ENCODE measurements around the gene VPS13A.
"Not testable (repeated sequence)": the region's sequence is repeated elsewhere in the genome, so short reads cannot be mapped to it uniquely, and the experiment has no call there.

Gene VPS13A

DNA sequence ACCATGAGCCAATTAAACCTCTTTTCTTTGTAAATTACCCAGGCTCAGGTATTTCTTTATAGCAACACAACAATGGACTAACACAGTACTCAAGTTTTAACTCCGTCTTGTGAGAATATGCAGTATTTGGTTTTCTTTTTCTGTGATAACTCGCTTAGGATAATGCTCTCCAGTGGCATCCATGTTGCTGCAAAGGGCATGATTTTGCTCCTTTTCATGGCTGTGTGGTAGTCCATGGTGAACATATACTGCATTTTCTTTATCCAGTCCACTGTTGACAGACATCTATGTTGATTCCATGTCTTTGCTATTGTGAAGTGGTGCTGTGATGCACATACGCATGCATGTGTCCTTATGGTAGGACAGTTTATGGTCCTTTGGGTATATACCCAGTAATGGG, 10.9 kb downstream of the VPS13A start:
- no peak for FAIRE-seq

DNA sequence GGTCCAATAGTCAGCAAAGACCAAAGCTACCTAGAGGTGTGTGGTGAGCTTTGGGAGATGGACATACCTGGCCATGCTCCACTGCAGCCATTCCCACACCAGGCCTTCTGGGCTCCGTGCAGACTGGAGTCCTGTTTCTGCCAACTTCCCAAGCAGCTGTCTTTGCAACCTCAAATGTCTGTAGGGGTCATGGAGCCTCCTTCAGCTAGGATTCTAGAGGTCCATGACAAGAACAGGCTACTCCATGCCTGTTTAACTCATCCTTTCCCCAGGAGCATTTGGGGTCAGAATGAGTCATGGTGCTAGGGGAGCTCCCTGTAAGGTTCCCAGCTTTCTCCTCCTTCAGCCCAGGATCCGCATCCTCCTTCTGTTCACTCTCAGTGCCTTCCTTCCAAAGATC, 17.1 kb downstream of the VPS13A start:
- no peak for FAIRE-seq

DNA sequence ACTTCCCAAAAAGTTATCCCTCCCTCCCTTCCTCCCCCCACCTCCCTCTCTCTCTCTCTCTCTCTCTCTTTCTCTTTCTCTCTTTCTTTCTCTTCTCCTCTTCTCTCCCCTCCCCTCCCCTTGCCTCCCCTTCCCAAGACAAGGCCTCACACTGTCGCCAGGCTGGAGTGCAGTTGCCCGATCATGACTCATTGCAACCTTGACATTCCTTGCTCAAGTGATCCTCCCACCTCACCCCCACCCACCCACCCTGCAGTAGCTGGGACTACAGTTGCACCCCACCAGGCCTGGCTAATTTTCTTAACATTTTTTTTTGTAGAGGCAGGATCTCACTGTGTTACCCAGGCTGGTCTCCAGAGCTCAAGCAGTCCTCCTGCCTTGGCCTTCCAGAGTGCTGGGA, 32.8 kb downstream of the VPS13A start:
- FAIRE-seq, result no peak

DNA sequence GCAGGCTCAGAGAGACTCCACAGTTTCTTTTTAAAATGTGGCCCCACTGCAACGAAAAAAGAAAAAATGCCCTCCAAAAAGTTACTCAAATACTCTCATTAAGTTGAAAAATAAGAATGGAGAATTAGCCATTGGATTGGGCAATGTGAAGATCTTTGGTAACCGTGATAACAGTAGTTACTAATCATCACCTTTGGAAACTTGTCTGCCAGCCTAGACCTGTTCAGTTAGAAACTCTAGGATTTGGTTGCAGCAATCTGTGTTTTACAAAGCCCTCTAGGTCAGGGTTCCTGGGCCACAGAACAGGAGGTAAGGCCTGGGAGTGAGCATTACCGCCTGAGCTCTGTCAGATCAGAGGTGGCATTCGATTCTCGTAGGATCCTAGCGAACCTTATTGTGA, 34.2 kb downstream of the VPS13A start:
- FAIRE-seq, result no peak

DNA sequence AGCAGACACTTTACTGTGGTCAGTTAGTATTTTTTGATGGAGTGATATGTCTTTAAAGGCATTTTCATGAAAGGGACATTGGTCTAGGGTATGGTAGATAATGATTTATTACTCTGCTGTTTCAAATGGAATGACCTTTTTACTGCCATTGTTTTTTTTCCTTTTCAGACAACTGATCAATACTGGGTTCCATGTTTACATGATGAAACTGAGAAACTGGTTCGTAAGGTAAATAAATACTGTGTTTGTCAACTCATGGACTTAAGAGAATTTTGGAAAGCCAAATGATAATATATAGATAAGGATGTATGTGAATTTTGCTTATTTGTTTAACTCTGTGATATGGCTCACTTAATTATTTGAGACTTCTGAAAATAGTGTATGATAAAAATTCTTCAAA, 35.5 kb downstream of the VPS13A start:
- no peak for FAIRE-seq

DNA sequence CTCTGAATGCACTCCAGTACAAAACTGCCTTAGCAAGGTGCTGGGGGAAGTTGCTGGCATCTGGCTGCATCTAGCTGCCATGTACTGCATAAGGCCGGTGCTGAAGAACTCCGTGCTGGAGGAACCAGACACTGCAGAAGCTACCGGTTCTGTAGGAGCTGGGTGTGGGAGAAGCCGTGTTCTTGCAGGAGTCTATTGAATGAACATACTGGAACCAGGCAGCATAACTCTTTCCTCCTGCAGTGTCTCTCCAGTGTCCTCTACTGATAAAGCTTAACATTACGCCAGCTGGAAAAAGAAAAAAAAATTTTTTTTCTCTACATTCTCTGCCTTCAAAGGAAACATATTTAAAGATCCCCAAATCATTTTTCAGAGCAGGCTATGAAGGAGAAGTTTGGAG, 38.5 kb downstream of the VPS13A start:
- no peak for FAIRE-seq

DNA sequence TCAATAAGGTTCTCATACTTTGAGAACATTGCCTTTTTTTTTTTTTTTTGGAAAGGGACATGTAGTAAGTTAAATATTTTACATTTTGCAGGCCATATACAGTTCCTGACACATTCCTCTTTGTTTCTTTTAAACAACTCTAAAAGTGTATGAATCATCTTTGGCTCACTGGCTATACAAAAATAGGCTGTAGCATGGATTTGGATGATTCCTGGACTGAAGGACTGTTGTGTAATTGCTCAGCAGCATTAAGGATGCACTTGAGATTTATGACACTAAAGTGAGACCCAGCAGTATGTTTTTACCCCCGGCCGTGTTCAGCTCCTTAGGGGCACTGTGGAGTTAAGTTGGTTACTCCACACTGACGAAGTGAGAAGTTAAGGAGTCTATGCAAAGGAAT, 41.3 kb downstream of the VPS13A start:
- no peak for FAIRE-seq

DNA sequence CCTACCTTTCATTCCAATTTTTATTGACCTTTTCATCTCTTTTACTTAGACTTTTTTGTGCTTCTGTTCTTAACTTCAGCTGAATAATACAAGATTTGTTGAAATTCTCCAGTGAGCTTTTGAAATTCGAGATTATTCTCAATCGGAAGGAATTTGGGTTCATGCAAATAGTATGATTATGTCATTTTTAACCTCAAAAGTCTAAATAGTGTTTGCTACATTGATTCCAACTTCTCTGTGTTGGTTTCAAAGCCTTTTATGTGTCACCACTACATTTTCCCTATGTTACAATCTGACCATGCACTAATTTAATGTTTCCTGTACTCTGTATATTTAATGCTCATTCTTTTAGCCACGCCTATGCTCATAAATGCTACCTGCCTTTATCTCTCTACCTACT, 44.1 kb downstream of the VPS13A start:
- no peak for FAIRE-seq

DNA sequence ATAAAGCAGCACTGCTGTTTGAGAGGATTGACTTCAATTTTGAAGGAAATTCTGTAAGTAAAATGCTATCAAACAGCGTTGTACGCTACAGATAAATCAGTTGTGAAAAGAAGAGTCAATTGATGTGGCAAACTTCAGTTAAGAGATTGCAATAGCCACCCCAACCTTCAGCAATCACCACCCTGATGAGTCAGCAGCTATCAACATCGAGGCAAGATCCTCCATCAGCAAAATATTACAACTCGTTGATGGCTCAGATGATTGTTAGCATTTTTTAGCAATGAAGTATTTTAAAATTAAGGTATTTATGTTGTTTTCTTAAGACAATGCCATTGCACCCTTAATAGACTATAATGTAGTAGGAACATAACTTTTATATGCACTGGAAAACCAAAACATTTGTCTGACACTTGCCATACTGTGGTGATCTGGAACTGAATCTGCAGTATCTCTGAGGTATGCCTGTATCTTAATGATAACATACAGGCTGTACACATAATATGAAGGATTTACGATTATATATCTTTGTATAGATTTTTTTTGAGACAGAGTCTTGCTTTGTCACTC, 47.5 kb downstream of the VPS13A start:
- FAIRE-seq, result no peak

DNA sequence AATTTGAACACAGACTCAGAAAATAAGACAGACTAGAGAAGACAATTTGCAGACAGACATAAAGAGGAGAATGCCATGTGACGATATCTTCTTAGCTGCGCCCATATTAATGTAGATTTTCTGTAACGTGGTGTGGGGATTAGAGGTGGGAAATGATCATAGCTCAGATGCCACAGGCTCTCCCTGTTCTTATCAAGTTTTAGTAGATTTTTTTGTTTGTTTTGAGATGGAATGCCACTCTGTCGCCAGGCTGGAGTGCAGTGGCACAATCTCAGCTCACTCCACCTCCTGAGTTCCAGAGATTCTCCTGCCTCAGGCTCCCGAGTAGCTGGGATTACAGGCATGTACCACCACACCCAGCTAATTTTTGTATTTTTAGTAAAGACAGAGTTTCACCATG, 59.4 kb downstream of the VPS13A start:
- no peak for FAIRE-seq

DNA sequence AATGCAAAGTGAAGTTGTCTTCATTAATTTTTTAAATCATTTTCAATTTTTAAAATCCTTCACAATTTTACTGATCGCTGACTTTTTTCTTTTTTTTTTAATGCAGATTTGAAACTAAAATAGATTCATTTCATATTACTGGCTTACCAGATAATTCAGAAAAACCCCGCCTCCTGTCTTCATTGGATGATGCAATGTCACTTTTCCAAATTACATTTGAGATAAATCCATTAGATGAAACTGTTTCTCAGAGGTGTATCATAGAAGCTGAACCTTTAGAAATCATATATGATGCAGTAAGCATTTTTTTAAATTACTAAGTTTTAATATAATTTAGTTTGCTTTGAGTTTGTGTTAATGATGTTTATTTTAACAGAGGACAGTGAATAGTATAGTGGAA, 60.6 kb downstream of the VPS13A start:
- no peak for FAIRE-seq

DNA sequence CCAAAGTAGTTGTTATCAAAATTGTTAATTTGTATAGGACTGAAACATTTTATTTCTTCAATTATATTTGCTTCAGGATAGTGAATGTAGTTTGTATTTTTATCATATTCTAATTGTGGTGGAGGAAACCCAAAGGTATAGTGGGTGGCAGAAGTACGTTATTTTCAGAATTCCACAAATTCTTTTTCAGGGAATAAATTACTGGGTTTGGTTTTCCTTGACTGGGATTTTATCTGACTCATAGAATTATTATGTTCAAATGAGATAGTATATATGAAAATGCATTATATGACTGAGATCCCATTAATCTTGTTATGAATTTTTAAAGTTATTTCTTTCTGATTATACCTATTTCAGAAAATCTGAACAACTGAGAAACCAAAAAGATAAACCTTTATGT, 73.7 kb downstream of the VPS13A start:
- FAIRE-seq, result no peak

DNA sequence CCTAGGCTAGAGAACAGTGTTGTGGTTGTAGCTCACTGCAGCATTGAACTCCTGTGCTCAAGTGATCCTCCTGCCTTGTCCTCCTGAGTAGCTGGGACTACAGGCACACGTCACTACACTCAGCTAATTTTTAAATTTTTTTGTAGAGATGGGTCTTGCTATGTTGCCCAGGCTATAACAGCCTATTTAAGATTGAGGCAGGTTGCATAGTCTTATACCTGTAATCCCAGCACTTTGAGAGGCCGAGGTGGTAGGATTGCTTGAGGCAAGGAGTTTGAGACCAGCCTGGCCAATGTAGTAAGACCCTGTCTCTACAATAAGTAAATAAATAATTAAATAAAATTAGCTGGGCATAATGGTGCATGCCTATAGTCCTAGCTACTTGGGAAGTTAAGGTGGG, 79.9 kb downstream of the VPS13A start:
- FAIRE-seq, result no peak

DNA sequence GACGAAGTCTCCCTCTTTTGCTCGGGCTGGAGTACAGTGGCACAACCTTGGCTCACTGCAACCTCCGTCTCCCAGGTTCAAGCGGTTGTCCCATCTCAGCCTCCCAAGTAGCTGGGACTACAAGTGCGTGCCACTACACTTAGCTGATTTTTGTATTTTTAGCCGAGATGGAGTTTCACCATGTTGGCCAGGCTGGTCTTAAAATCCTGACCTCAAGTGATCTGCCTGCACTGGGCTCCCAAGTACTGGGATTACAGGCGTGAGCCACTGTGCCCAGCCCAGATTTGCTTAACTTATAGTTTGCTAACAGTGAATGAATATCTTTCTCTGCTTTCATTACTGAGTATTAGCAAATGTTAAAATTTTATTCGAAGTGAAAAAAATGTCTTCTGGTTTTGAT, 84.3 kb downstream of the VPS13A start:
- no peak for FAIRE-seq

DNA sequence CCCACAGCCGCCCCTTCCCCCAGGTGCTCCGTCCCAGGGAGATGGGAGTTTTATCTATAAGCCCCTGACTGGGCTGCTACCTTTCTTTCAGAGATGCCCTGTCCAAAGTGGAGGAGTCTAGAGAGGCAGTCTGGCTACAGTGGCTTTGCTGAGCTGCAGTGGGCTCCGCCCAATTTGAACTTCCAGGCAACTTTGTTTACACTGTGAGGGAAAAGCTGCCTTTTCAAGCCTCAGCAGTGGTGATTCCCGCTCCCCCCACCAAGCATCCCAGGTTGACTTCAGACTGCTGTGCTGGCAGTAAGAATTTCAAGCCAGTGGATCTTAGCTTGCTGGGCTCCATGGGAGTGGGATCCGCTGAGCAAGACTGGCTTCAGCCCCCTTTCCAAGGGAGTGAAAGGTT, 90.4 kb downstream of the VPS13A start:
- FAIRE-seq, result not testable (repeated sequence)

DNA sequence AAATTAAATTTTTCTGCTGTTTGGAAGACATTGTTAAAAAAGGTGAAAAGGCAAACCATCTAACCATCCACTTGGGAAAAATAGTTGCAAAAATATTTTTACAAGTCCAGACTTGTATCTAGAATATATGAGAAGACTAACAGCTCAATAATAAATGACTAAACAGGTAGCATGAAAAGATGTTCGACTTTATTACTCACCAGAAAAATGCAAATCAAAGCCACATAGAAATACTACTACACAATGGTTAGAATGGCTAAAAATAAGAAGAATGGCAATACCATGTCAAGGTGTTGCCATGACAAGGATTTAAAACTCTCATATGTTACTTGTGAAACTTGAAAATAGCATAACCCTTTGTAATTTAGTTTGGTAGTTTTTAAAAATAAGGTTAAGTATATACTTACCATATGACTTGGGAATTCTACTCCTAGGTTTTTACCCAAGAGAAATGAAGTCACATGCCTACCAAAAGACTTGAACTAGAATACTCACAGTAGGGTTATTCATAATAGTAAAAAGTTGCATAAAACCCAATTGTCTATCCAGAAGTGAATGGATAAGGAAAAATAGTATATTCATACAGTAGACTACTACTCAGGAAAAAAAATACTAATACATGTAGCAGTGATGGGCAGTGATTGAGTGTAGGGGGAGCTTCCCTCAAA, 93.8 kb downstream of the VPS13A start:
- no peak for FAIRE-seq

DNA sequence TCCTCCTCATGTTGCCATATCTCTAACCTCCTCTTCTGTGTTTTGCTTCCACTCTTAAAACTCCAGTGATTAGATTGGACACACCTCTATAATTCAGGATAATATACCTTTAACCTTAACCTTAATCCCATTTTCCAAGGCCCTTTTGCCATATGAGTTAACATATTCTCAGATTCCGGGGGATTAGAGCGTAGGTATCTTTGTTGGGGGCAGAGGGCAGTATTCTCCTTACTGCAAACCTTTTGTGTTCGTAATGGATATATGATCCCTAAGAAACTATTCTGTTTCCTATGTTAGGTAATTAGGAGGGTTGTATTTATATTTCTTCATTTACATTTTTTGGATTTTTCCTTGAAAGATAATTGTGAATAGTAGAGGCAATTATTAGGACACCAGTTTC, 99.5 kb downstream of the VPS13A start:
- no peak for FAIRE-seq

DNA sequence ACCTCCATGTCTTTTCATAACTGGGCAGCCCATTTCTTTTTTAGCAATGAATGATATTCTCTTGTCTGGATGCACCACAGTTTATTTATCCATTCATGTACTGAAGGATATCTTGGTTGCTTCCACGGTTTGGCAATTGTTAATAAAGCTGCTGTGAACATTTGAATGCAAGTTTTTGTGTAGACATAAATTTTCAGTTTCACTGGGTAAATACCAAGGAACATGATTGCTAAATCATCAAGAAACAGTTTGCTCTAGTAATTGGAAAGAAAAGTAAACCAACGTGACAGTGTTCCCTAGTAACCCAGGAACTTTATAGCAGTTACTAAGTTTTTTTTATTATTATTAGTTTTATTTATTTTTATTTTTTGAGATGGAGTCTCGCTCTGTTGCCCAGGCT, 100.4 kb downstream of the VPS13A start:
- FAIRE-seq, result no peak

DNA sequence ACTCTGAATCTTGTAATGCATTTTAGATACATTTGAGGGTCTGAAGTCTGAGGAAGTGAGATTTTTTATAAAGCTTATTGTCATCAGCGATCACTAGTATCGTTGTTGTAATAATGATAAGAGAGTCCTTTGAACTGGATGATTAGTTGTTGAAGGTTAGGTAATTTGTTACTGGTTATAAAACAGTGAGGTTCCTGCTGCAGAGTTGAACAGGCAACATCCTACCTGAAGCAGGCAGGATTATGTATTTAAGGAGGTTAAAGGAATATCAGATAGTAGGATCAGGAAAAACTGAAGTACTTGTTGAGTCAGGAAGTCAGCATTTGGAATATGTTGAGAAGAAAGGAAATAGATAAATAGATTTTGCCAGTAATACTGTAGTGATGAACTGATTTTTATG, 106.7 kb downstream of the VPS13A start:
- FAIRE-seq, result no peak

DNA sequence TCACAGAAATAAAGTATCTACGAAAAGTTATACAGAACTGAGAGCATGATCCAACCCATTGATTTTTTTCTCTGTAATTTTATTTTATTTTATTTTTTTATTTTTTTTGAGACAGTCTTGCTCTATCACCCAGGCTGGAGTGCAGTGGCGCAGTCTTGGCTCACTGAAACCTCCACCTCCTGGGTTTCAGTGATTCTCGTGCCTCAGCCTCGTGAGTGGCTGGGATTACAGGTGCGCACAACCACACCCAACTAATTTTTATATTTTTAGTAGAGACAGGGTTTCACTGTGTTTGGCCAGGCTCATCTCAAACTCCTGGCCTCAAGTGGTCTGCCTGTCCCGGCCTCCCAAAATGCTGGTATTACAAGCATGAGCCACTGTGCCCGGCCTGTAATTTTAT, 107.3 kb downstream of the VPS13A start:
- no peak for FAIRE-seq

DNA sequence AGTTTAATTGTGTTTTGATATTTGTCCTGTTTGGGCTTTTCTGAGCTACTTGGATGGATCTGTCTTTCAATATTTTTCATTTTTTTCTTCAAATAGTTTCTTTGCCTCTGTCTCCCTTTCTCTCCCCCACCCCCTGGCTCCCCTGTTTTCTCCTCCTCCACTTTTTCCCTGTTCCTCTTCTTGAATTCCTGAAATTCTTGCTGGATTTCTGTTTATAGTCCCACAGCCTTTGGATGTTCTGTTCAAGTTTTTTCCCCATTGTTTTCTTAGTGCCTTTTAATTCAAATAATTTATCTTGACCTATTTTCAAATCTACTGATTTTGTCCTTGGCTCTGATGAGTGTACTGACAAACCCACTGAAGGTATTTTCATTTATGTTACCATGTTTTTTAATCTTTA, 113.0 kb downstream of the VPS13A start:
- FAIRE-seq, result no peak

DNA sequence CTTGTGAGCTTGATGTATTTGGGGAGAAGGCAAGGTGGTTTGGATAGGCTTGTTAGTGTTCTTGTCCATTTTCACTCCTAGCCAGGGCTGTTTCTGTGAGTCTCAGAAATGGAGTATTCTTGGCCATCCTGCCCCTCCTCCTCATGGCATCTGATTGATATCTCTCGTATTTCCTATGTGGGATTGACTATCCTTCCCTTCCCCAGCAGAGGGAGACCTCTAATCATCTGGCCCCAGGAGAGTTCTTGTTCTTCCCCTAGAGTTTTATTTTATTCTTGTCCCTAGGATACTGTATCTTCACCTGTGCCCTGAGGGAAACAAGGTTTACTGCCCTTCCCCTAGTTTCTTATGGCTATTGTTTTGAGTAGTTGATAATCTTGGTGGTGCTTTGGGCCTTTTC, 114.4 kb downstream of the VPS13A start:
- no peak for FAIRE-seq

DNA sequence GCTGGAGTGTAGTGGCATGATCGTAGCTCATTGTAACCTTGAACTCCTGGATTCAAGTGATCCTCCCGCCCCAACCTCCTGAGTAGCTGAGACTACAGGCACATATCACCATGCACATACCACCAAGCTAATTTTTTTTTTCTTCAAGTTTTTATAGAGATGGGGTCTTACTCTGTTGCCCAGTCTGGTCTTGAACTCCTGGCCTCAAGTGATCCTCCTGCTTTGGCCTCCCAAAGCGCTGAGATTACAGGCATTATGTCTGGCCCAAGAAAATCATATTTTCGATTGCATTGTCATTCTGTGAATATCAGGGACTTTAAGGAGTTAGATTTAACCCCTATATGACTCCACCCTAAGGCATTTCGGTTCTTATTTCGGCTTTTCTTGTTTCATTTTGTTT, 116.6 kb downstream of the VPS13A start:
- FAIRE-seq, result no peak

DNA sequence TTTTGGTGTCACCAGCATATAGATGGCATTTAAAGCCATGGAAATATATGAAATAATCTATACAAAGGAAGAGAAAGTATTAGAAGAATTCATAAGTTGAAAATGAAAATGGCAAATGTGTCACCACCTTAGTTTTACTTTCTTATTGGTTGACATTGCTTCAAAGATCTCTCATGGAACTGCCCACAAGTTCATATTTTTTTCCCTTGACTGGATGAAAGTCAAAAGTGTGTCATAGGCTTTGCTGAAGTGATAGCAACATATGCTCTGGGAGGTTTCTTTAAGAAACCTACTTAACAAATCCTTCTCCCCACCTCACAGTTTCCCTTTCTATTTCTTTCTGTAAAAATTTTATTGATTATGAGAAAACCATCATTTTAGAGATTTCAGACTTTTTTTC, 127.2 kb downstream of the VPS13A start:
- no peak for FAIRE-seq
